Panc1 (cell line): ENCODE measurements around the gene FGF2. TPM values are rescaled to one million over a fixed set of nuclear protein-coding genes. Genes with fewer than 3 reads are reported as not detected.

ENCODE experiments used
- ATAC-seq: fragments of 200-7000 bp; cut with Tn5 transposase; 2 replicates; pipeline ENCODE4 v1.9.1; 2020; ENCODE audit warnings: mild to moderate bottlenecking, moderate library complexity
- BruUV-seq: library from RNA; stranded (reverse); fragments of 400-500 nt; replicated peaks from 2 replicates; lab custom pipeline; 2021; lab: Mats Ljungman, UMichigan
- CTCF ChIA-PET: fragments of 300-600 bp; sonication (Branson Sonifier 250); formaldehyde crosslinking; loops from one replicate; lab custom pipeline; 2022; ENCODE audit warnings: antibody characterized with exemption; lab: Charles Lee
- POLR2A ChIA-PET: fragments of 300-600 bp; sonication (Branson Sonifier 250); formaldehyde crosslinking; loops from one replicate; lab custom pipeline; 2022; ENCODE audit warnings: antibody characterized with exemption; lab: Charles Lee
- DNase-seq: peaks from one replicate; pipeline ENCODE4 v3.0.0-alpha.2; 2010; ENCODE audit warnings: low read depth, low spot score
- H3K27ac ChIP-seq: 2 replicates; pipeline ENCODE4 v1.5.1; 2011; ENCODE audit warnings: mild to moderate bottlenecking, low read length, inconsistent platforms
- H3K27me3 ChIP-seq: fragments of 200-500 bp; sonication (Bioruptor generic); 2 replicates; pipeline ENCODE4 v1.6.0; 2014; ENCODE audit warnings: low read length, inconsistent platforms; ENCODE audit not compliant: control insufficient read depth, insufficient read depth
- H3K36me3 ChIP-seq: fragments of 200-500 bp; sonication (Bioruptor generic); 2 replicates; pipeline ENCODE4 v1.5.1; 2014; ENCODE audit warnings: inconsistent platforms, mild to moderate bottlenecking, low read length, moderate library complexity; ENCODE audit not compliant: control insufficient read depth, insufficient read depth
- H3K4me1 ChIP-seq: 2 replicates; pipeline ENCODE4 v1.5.1; 2011; ENCODE audit warnings: inconsistent platforms, mild to moderate bottlenecking, low read length, moderate library complexity; ENCODE audit not compliant: control insufficient read depth, insufficient read depth
- H3K4me3 ChIP-seq, 2 experiments: 2 replicates each; pipeline ENCODE4 v1.5.1; 2011 to 2012; ENCODE audit warnings: low read depth in 2 of 2, low read length in 2 of 2, mild to moderate bottlenecking in 2 of 2, inconsistent platforms in 1 of 2, moderate library complexity in 1 of 2
- H3K9me3 ChIP-seq: fragments of 200-500 bp; sonication (Bioruptor generic); 2 replicates; pipeline ENCODE4 v1.5.1; 2014; ENCODE audit warnings: low read depth, mild to moderate bottlenecking, inconsistent platforms, low read length, moderate library complexity; ENCODE audit not compliant: control insufficient read depth, insufficient read depth
- POLR2AphosphoS5 ChIP-seq: IDR thresholded peaks from 2 replicates; pipeline ENCODE4 v1.6.1; 2012; ENCODE audit warnings: mild to moderate bottlenecking, low read depth, low read length, moderate library complexity
- REST ChIP-seq, 2 experiments: IDR thresholded peaks; 2 replicates each; pipeline ENCODE4 v1.6.1; 2011 to 2012; ENCODE audit warnings: low read depth in 2 of 2, control low read depth in 1 of 2, low read length in 1 of 2, mild to moderate bottlenecking in 1 of 2, moderate library complexity in 1 of 2; ENCODE audit not compliant: insufficient read depth in 1 of 2
- SIN3A ChIP-seq: IDR thresholded peaks from 2 replicates; pipeline ENCODE4 v1.6.1; 2012; ENCODE audit warnings: low read depth, mild to moderate bottlenecking, low read length, moderate library complexity, borderline replicate concordance; ENCODE audit not compliant: insufficient read depth
- TCF7L2 ChIP-seq: IDR thresholded peaks from 2 replicates; pipeline ENCODE4 v1.6.1; 2011; ENCODE audit warnings: mild to moderate bottlenecking, low read depth, low read length, inconsistent platforms
- in situ Hi-C: cut with HindIII; loops from 2 replicates; pipeline ENCODE4 v1.10.0; 2016; ENCODE audit warnings: low sequenced_read_pairs, low pct_unique_long_range_greater_than_20kb
- intact Hi-C: fragments of 100-400 bp; cut with micrococcal nuclease; formaldehyde crosslinking; loops from one replicate; pipeline ENCODE4 v1.10.0; 2022; ENCODE audit not compliant: unreplicated experiment
- total RNA-seq: library from RNA; stranded (reverse); gene quantifications from one replicate; pipeline ENCODE4 v1.2.1, GENCODE V29; 2021; ENCODE audit not compliant: unreplicated experiment
- TF ChIP-seq, protein P1 (sequence below): fragments of 450-650 bp; IDR thresholded peaks from 2 replicates; pipeline ENCODE4 v1.5.1; 2017; ENCODE audit warnings: mild to moderate bottlenecking

FGF2 gene
- total RNA-seq, 1 experiment from 2014 or later = 21.7 TPM

- ATAC-seq = no peak
- Histone ChIP-seq H3K4me3 (no peak overlapping the region), H3K36me3 (no peaks in the 10 kb centered on the region; the same call in 1 of the 2 replicates), H3K27ac (no peak overlapping the region), H3K9me3 (no peaks in the 10 kb centered on the region), H3K27me3 (no peaks in the 10 kb centered on the region), H3K4me1 (no peaks in the 10 kb centered on the region)
- TF ChIP-seq POLR2AphosphoS5 (no peak), TCF7L2 (no peak), REST (IDR thresholded peaks at IDR 0.05; ENCODE audit: insufficient read depth in 1 of 2, low read depth in 2 of 2, low read length in 1 of 2) (no peak), SIN3A (no peak)
- TF ChIP-seq, protein P1, sequence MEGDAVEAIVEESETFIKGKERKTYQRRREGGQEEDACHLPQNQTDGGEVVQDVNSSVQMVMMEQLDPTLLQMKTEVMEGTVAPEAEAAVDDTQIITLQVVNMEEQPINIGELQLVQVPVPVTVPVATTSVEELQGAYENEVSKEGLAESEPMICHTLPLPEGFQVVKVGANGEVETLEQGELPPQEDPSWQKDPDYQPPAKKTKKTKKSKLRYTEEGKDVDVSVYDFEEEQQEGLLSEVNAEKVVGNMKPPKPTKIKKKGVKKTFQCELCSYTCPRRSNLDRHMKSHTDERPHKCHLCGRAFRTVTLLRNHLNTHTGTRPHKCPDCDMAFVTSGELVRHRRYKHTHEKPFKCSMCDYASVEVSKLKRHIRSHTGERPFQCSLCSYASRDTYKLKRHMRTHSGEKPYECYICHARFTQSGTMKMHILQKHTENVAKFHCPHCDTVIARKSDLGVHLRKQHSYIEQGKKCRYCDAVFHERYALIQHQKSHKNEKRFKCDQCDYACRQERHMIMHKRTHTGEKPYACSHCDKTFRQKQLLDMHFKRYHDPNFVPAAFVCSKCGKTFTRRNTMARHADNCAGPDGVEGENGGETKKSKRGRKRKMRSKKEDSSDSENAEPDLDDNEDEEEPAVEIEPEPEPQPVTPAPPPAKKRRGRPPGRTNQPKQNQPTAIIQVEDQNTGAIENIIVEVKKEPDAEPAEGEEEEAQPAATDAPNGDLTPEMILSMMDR = no peak
- ChIA-PET CTCF (no interaction called here), POLR2A (interaction anchor here (0.6 kb wide), 1 partner anchor 1105 kb away, joined by 3 read pairs; no protein-coding TSS in a partner anchor)
- no peak for DNase-seq
- no TSS peak for BruUV-seq
- intact Hi-C loops (no loop called here), in situ Hi-C loops (no loop called here)
Observed at GRCh38 chr4:122884499-122884898, 57.9 kb downstream of the FGF2 start.

- POLR2A ChIA-PET = no interaction called here
- peaks cover under 1% of the 10 kb centered on the region; the same call in 1 of the 2 replicates for H3K4me1 ChIP-seq
- H3K27me3 ChIP-seq = no peaks in the 10 kb centered on the region
- H3K27ac ChIP-seq = peak overlapping the region; percentile 34; the same call in 1 of the 2 replicates
- H3K9me3 ChIP-seq = no peaks in the 10 kb centered on the region
- peaks cover 8% of the 10 kb centered on the region; the same call in 1 of the 2 replicates for H3K36me3 ChIP-seq
- ATAC-seq = no peak
- intact Hi-C loops = no loop called here
- no TSS peak for BruUV-seq
- DNase-seq = no peak
- no peak overlapping the region for H3K4me3 ChIP-seq
- TF ChIP-seq SIN3A = no peak
- no peak for TF ChIP-seq POLR2AphosphoS5
- TF ChIP-seq TCF7L2 = no peak
- no peak for TF ChIP-seq REST (IDR thresholded peaks at IDR 0.05; ENCODE audit: insufficient read depth in 1 of 2, low read depth in 2 of 2, low read length in 1 of 2)
- TF ChIP-seq, protein P1 = no peak
- in situ Hi-C loops = no loop called here
- CTCF ChIA-PET = no interaction called here
Observed at GRCh38 chr4:122889726-122890125, 63.1 kb downstream of the FGF2 start.
